ENCODE measurements around the gene EBF3. TPM values are rescaled to one million over a fixed set of nuclear protein-coding genes. Genes with fewer than 3 reads are reported as not detected.

Gene EBF3
- polyA plus RNA-seq, 10 donors = 62.5 to 103 (median 69.3) TPM

DNA sequence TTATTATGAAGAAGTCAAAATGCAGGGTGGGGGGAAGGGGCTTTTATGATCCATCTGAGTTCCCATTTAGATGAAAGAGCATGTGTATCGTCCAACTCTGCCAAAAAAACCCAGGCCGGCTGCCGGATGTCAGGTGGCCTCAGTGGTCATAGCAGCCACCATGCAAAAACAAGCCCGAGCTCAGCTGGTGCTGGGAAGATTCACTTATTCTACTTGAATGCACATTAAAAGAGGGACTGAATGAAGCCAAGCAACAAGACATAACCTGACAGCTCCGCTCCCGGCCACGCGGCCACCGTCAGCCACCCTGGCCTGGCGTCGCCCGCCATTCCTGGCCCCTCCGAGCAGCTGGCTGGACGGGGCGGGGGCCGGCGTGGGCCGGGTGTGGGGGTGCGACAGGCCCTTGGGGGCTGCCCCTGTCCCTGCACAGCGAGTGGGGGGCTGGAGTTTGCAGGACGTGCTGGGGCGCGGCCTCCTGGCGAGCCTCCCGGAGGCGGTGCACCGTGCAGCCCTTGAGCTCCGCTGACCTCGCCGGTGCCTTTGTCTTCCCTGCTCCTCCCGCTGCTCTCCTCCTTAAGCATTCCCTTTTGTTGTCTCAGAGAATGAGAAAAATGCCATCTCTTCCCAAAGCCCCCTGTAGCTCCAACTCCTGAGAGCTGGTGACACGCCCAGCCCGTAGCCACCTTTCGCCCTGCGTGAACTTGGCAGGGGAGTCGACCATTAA is 67.8 kb downstream of the EBF3 start:
- peak in 1 of 3 donors; percentile 53 for DNase-seq

DNA sequence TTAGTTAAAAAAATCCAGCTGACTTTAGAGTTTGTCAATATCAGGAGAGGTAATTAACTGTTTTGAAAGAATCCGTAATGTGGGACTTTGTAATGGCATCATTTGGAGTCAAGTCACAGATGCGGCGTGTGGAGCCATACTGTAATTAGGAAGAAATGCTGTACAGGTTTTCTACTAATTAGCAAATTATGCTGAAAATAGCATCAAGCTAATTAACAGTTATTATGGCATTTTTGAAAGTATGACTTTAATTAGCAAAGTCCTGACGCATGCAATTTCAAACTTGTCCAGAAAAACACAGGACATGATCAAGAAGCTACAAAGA is 68.3 kb downstream of the EBF3 start:
- DNase-seq = no peak

DNA sequence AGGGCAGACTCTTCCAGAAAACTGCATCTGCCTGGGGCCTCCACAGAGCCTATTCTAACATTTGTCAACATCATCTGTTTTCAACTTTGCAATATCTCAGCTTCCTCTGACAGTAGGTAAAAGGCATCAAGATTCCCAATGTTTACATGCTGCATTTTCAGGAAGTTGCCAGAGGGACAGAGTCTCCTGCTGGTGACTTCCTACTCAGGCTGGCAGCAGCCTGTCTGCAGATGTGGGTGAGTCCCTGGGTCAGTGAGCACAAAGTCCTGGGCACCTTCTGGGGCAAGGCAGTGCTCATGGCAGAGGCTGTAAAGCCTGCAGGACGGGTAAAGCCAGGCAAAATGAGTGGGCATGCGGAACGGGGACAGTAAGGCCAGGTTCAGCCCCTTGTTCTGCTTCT is 69.4 kb downstream of the EBF3 start:
- no peak for DNase-seq

DNA sequence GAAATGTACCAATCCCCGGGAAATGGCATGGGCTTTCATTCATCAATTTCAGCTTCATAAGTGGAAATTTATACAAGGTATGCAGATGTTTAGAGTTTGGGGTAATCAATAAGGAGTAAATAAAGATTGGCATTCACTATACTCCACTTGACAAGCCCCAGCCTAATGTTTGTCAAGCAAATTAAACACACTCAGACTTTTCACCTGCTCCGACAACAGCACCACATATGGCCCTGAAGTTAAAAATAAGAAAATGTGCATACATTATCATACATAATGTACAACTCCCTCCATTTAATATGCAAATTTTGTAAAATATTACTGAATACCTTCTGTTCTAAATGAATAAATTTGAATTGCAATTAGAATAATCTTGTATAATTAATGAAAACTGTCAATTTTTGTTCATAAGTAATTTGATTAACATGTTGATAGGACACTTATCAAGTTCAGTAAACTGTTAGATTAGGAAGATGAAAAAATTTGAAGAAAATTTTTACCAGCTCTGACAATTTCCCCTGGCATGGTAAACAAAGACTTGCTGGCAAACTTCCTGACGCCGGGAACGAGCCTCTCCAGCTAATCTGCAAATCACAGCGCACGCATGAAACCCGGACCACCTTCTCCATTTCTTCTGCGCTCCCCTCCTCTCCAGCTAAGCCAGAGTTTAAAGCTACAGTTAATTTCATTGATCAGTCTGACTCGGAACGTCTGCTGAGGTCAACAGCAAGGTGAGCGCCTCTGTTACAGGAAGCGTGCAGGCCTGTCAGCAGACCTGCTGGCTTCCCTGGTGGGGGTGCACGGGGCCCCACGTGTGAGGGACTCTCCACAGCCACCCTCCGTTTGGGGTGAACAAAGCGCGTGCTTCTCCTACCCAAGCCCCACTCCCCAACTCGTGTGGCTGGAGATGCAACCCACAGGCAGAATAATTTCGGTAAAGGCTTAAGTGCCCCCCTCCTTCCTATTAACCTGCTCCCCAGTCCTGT is 70.7 kb downstream of the EBF3 start:
- no peak for DNase-seq

DNA sequence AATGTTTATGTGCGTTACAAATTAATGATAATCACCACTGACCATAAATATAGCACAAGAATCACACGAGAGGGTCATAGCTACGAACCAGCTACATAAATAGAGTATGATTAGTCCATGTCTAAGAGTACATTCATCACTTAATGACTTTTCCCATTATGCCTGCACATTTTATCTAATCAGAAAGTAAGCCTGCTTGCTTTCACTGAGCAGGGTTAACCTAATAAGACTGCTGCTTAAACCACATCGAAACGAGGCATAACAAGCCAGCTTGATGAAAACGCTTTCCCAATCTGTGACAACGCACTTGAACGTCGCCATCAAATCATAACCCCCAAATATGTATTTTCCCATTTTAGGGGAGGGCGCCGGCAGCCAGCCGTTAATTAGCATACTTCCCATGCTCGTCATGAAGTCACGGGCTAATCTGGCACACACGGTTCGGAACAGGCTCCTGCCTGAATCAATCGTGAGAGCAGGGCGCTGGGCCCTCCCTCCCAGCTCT is 71.5 kb downstream of the EBF3 start:
- no peak for DNase-seq

DNA sequence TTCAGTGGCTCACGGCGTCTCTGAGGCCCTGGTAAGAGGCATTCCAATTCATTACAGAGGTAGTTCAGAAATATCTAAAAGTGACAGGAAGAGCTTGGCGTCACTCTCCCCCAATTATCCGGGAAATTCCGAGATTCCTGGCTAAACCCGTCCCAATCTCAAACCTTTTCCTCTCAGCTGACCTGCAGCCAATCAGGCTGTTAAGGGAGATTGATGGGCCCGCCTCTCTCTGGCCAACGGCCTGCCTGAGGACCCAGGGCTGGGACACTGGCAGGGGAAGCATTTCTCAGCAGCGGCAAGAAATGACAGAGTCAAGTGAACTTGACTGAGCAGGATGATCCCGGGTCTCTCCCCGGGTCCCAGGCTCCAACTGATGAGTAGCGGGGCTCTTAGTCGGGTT is 72.3 kb downstream of the EBF3 start:
- no peak for DNase-seq

DNA sequence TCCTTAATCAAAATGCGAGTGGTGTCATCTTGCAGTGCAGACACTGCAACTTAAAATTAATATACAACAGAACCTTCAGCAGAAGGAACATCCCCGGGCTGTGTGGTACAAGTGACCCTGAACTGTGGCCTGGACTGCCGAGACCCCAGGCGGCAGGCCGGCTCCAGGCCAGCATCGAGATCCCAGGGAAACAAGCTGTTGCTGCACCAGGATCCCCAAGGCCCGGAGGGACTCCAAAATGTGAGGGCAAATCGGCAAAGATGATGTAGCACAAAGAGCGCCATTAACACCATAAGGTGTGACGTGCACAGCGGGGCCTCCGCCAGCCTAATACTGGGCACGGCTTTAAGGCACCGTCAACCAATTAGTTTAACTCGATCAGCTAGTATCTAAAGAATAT is 73.9 kb downstream of the EBF3 start:
- DNase-seq = no peak

DNA sequence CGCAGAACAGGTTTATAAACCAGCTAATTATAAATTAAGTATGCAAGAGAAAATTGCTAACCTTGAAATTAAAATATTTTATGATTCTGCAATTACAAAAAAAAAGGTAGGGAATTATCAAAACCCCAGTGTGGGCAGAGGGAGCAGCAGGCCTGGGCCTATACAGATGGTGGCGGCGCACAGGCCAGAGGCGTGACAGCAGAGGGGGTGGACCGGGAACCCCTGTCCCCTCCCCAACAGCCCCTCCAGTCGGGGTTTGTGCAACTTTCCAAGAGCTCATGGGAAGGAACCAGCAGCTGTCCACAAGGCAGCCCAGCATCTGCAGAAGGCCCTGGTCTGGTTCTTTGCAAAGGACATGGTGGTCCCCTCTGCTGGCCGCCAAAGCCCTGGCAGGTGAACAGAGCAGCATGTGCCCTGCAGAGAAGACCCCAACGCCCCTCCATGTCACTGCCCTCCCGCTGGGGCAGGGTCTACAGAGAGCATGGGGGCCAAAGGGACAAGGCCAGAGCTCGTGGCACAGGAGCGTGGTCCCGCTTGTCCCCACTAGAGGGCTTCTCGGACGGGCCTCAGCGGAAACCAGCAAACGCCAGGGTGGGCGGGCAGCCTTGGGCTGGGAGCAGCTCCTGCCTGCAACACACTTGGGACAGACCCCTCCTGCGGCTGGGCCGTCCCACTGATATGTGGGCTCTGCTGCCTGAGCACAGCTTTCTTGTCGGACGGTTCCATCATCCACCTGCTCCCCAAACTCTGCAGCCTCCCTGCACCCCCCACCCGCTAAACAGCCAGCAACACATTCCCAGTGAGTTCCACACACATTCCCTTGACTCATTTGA is 75.1 kb downstream of the EBF3 start:
- DNase-seq = peak; percentile 27 to 84 (median 70)

DNA sequence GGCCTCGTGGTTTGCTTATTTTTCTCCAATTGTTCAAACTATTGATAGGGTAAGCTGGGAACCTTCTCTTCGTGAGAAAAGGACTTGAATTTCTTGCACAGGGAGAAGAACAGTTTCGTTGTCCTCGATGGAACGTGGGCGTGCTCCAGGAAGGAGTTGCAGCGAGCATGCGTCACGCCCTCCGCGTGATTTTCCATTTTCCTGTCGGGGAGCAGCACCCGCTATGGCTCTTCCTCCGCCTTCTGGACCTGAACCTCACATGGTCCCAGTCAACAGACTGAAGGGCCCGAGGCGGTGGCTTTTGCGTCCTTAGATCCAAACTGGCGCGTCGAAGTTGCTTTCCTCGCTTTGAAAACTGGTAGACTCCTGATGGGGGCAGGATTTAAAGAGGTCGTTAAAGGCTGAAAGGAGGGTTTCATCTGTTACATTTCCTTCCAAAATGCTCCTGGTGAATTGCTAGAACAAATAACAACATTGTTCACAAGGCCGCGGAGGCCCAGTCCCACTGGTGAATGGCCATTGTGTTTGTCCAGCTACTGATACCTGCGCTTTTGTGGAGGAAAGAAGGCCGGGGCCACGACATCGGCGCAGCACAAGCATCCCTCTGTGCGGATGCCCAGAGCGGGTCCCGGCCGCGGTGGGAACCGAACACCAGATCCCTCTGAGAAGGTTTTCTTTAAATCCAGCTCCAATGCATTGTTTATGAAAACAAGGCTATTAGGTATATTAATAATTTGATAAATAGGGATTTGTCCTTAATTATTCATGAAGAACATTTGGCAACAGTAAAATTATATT is 75.9 kb downstream of the EBF3 start:
- no peak for DNase-seq

DNA sequence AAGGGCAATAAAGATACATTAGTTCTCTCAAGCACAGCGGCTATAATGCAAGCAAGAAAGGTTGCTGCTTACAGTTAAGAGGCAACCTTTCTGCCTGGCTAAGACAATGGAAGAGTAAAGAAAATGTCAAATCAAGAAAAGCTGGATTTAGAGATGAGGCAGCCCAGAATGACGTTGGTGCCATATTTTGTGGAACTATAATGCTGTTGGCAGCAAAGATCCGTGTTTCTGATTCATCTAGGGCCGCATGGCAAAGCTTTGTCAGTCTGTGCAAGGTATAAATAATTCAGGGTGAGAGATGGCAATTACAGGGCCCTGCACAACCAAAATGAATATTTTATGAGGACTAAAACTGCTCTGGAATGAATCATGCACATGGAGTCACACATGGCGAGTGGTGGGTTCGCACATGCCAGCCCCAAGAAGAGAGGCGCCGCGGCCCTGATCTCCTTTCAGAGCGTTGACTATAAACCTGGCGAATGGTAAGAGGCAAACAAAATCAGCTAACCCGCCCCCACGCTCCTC is 76.6 kb downstream of the EBF3 start:
- DNase-seq = no peak

DNA sequence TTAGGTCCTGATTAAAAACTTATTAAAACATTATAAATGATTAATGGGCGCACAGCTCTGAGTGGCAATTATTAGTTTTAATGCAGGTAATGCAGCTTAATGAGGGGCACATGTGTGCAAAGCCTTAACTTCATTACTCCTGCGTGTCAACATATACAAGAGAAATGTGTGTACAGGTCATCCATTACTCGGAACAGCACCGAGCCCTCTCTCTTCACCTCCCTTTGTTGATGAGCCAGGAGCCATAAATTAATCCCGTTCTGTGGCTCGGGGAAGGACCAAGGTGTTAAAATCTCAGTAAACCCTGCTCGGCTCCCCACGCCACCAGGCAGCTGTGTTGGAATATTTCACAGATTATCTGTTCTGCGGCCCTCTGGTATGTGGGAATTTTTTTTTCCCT is 77.8 kb downstream of the EBF3 start:
- DNase-seq = no peak

DNA sequence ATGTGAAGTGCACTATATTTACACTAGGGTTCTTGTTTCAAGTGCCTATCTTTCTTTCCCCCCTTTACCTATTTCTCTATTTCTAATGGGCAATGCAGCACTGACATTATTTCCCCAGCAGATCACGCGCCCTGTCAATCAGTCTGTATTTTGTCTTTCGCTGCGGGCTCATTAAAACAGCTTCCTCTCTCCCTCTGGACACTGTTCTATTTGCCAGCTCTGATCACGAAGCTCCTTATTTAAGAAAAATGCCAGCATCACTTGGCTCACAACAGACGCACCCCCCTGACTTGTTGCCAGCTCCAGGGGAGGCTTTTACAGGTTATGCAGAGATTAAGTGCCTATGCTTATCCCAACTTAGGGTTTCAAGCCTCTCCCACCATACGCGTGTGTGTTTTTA is 78.5 kb downstream of the EBF3 start:
- no peak for DNase-seq

DNA sequence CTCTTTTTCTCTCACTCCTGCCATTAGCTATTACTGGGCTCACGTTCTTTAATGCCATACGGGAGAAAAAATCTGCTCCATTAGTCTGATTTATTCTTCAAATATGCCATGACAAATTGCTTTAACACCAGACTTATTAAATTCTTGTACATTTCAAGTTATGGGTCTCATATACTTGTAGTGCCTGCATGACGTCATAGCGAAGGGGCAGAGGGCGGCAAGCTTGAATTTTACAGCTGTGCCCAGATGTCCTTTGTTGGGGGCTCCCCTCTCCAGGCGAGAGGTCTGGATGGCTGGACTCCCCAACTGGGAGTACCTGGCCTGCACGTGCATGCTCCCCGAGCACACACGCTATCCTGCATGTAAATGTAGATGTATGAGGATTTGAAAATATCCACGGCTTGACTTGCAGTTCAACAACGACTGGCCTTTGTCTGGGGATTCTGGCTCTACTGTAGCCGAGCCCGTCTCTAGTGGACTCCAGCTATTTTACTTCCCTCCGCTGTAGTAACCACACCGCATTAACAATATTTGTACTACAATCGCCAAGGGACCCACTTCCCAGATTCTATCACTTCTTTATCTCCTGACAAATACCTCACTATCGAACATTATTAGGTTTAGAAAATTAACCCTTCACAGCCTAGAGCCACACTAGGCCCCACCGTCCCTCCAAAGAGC is 79.5 kb downstream of the EBF3 start:
- peak in 1 of 3 donors; percentile 63 for DNase-seq

DNA sequence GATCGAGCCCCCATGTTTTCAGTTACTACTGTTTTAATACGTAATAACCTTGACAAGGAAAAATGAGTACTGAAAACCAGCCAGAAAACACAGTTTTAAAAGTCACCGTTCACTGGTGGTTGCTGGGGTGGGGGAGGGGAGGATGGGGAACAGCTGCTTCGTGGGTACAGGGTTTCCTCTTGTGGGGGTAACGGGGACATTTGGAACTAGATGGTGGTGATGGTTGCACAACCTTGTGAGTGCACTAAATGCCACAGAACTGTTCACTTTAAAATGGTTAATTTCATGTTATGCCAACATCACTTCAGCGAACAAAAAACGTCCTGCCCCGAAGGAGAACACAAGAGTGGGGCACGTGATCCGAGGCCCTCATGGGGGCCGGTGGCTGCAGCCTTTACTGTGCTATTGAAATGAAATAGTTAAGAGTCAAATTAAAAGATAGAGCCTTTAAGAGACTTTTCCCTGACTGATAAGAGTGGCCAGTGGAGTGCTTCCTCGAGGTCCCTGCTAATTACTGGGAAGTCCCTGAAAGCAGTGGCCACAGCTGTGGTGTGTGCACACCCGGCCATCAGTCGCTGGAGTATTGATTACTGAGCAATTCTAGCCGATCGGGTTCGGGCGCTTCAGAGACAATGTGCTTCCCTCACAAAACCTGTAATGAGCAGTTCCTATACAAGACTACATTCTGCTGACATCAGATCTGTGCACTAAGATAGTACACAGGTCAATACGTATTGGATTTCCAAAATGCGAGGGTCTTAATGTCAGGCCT is 80.3 kb downstream of the EBF3 start:
- DNase-seq = no peak

DNA sequence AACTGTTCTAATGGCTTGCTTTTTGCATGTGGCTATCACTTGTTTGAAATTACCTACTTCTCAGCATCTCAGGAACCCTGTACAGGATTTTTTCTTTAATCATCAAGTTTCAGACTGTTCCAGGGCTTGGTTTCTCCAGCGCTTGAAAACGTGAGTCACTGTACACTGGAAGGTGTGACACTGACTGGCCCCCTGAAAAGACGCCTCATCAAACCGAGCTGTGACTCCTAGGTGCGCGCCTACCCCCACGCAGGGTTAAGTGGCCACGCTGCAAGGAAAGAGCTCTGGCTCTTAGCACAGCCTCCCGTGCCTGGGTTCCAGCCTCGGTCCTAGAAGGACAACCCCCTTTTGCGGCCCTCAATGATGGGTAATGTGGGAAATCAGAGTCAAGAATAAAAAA is 81.0 kb downstream of the EBF3 start:
- DNase-seq = no peak

DNA sequence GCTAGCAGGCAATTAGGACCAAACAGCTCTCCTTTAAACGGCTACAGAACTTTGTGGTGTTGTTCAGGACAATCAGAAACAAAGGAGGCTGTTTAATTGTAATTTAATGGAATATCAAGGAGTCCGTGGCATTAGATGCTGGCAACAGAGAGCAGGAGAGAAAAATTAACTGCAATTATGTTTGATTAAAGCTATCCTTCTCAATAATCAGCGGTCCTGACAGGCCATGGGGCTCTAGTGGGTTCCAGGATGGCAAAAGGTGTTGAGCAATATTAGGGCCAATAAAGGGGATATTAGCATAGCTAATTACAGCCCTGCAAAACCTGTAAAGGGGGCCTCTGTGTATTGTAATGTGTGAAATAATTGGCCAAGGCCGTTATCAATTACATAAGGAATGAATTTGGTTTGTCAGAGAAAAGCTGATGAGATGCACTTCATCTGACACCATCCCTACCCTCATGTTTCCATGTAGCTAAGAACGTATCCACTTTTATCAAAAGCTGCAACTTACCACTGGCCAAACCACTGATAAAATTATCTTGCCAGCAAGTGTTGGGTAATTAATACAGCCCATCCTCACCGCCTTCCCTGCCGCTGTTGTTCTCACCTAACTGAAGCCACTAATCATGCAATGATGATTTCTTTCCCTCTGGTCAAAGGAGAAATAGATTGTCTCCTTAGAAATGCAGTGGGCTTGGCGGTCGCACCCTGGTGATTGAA is 81.6 kb downstream of the EBF3 start:
- no peak for DNase-seq

DNA sequence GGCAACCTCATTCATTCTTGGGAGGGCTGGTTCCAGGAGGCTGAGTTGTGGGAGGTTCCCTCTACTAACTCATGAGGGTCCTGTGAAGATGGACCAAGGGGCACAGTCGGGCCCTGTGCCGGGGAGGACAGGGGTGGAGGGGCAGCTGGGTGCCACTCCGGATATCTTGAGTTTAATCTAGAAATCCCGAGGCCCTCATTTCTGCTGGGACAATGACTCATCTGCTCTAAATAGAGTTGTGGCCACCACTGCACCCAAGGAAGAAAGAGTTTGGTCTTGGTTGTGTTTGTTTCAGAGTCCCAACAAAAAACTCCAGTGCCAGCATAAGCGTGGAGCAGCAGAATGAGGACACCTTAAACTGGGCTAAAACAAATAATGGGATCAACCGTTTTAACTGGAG is 82.4 kb downstream of the EBF3 start:
- DNase-seq = no peak

DNA sequence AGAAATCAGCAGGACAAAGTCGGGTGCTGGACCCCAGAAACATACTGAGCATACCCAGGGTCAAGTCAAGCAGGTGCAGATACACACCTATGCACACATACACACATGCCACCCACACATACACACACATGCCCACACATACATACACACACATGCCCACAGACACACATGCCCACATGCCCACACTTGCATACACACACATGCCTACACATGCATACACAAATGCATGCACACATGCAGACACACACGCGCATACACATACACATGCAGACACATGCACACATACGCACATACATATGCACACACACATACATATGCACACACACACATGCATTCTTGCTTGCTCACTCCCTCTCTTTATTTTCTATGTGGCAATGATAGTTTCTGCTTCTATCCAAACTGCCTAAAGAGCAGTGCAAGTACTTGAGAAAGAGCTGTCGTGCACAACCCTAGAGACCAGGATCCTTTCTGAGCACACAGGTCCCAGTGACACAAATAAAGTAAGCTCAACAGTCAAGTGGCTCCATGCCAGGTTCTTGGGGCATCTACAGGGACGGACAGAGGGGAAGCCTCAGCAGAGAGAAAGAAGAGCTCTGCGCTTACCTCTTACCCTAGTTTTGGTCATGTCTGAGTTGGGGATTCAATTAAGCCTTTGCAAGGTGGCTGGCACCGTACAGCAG is 83.7 kb downstream of the EBF3 start:
- DNase-seq = no peak
